ENCODE results near the gene COL23A1. TPM values are rescaled to one million over a fixed set of nuclear protein-coding genes. Genes with fewer than 3 reads are reported as not detected.

The COL23A1 gene
- polyA plus RNA-seq, 2 of the 4 experiments (the other 2 are of a cell fraction): not detected

GRCh38 chr5:178438796-178439195 lies 151.4 kb downstream of the COL23A1 start:
- POLR2A ChIA-PET: no interaction called here
- Histone ChIP-seq H3K27ac (no peak overlapping the region), H3K4me2 (no peak overlapping the region), H3K4me1 (no peaks in the 10 kb centered on the region), H3K4me3 (no peak overlapping the region), H3K9me3 (peaks cover 11% of the 10 kb centered on the region; the same call in 2 of the 3 replicates)
- WGBS (ENCODE audit: missing lambda C conversion rate): 48% methylated on average over 6 of the region's 6 CpGs
- DNase-seq (ENCODE audit: low read depth in 1 of 2, low spot score in 1 of 2): no peak
- CTCF ChIA-PET: no interaction called here
- no peak for TF ChIP-seq KDM5A (IDR thresholded peaks at IDR 0.05)
- TF ChIP-seq ZFP36 (IDR thresholded peaks at IDR 0.05; ENCODE audit: borderline replicate concordance, partially characterized antibody): no peak
- TF ChIP-seq FOSB (CRISPR knock-in tag; IDR thresholded peaks at IDR 0.05): no peak
- TF ChIP-seq EHF (CRISPR knock-in tag; IDR thresholded peaks at IDR 0.05): no peak
- no peak for TF ChIP-seq ZC3H11A (IDR thresholded peaks at IDR 0.05)
- TF ChIP-seq POLR2A (IDR thresholded peaks at IDR 0.05; ENCODE audit: low read length): no peak
- TF ChIP-seq KDM1A (IDR thresholded peaks at IDR 0.05; ENCODE audit: low read depth): no peak
- no peak for TF ChIP-seq HOXB5 (CRISPR knock-in tag; IDR thresholded peaks at IDR 0.05)
- TF ChIP-seq REST (IDR thresholded peaks at IDR 0.05): no peak
- no peak for ATAC-seq
- FAIRE-seq: no peak

GRCh38 chr5:178437386-178438075 lies 152.7 kb downstream of the COL23A1 start:
- no peak for ATAC-seq
- Histone ChIP-seq H3K4me1 (no peaks in the 10 kb centered on the region), H3K4me3 (no peak overlapping the region), H3K27ac (no peak overlapping the region), H3K9me3 (peaks cover 10% of the 10 kb centered on the region; the same call in 1 of the 3 replicates), H3K4me2 (no peak overlapping the region)
- TF ChIP-seq MAZ (IDR thresholded peaks at IDR 0.05; ENCODE audit: borderline replicate concordance, low read depth, low read length): no peak
- TF ChIP-seq REST (IDR thresholded peaks at IDR 0.05): no peak
- no peak for TF ChIP-seq ESRRA (IDR thresholded peaks at IDR 0.05; ENCODE audit: borderline replicate concordance, low read length)
- TF ChIP-seq NFE2L2 (conservative IDR thresholded peaks at IDR 0.05; ENCODE audit: low read length): no peak
- TF ChIP-seq EP300 (IDR thresholded peaks at IDR 0.05): no peak
- no peak for TF ChIP-seq RFX5 (IDR thresholded peaks at IDR 0.05)
- no peak for TF ChIP-seq RAD21 (conservative IDR thresholded peaks at IDR 0.05 in 1 of 2, IDR thresholded peaks at IDR 0.05 in 1 of 2)
- TF ChIP-seq FOSB (CRISPR knock-in tag; IDR thresholded peaks at IDR 0.05): no peak
- TF ChIP-seq POLR2A (IDR thresholded peaks at IDR 0.05; ENCODE audit: low read length): no peak
- TF ChIP-seq FOXS1 (CRISPR knock-in tag; IDR thresholded peaks at IDR 0.05): no peak
- TF ChIP-seq JUNB (IDR thresholded peaks at IDR 0.05): no peak
- TF ChIP-seq ELK1 (IDR thresholded peaks at IDR 0.05; ENCODE audit: low read depth, low read length): no peak
- no peak for TF ChIP-seq BCL3 (IDR thresholded peaks at IDR 0.05)
- POLR2A ChIA-PET: no interaction called here
- DNase-seq (ENCODE audit: low read depth in 1 of 2, low spot score in 1 of 2): no peak
- no peak for FAIRE-seq
- WGBS (ENCODE audit: missing lambda C conversion rate): 6% methylated on average over 4 of the region's 8 CpGs
- CTCF ChIA-PET: interaction anchor here (0.9 kb wide), 2 partner anchors 9 to 11 kb away, joined by 3 to 4 read pairs; no protein-coding TSS in a partner anchor

All from A549 (cell line).